Body of pancreas (tissue), 4 donors: ENCODE data around the gene ITGA4. TPM values are rescaled to one million over a fixed set of nuclear protein-coding genes. Genes with fewer than 3 reads are reported as not detected.

ENCODE experiments used
- ATAC-seq: fragments of 150-250 bp; one replicate; pipeline ENCODE4 v1.9.1; 2016
- DNase-seq, 4 donors: peaks; one replicate each; pipeline ENCODE4 v3.0.0-alpha.2; 2019
- H3K27ac ChIP-seq, 4 donors: fragments of 200-600 bp; sonication (generic); 1 replicate in 3 of 4; 2 replicates in 1 of 4; pipeline versions ENCODE4 v1.5.1 to v1.6.1; 2016 to 2019; ENCODE audit warnings: mild to moderate bottlenecking in 1 of 4, mixed read lengths in 1 of 4, moderate library complexity in 1 of 4
- H3K27me3 ChIP-seq, 2 donors: fragments of 200-600 bp; sonication (generic); one replicate each; pipeline ENCODE4 v1.6.0; 2016; ENCODE audit warnings: mild to moderate bottlenecking in 1 of 2
- H3K36me3 ChIP-seq, 2 donors: fragments of 200-600 bp; sonication (generic); replicated peaks in 1 of 2; 2 replicates each; pipeline ENCODE4 v1.5.1; 2016; ENCODE audit warnings: low read depth in 2 of 2; ENCODE audit not compliant: insufficient read depth in 1 of 2
- H3K4me1 ChIP-seq: fragments of 200-600 bp; sonication (generic); one replicate; pipeline ENCODE4 v1.6.0; 2016
- H3K4me3 ChIP-seq, 2 donors: fragments of 200-600 bp; sonication (generic); 1 replicate in 1 of 2; 2 replicates in 1 of 2; pipeline ENCODE4 v1.5.1; 2016 to 2019
- H3K9me3 ChIP-seq, 3 donors: fragments of 200-600 bp; sonication (generic); 1 replicate in 2 of 3; 2 replicates in 1 of 3; pipeline ENCODE4 v1.5.1; 2016
- CTCF ChIP-seq, 7 experiments: fragments of 450-650 bp in 4 of 7; fragments of 200-600 bp in 3 of 7; sonication (generic) in 3 of 7; IDR thresholded peaks; one replicate each; pipeline ENCODE4 v1.5.1; 2016 to 2019; ENCODE audit warnings: antibody characterized with exemption in 7 of 7
- POLR2A ChIP-seq, 3 donors: fragments of 450-650 bp; IDR thresholded peaks; one replicate each; pipeline ENCODE4 v1.6.1; 2016; ENCODE audit warnings: antibody characterized with exemption in 3 of 3, mild to moderate bottlenecking in 2 of 3
- WGBS, 2 donors: methylation state at CpG; one replicate each; pipeline ENCODE4 v1.1.5; 2017; 5-methylcytosine and 5-hydroxymethylcytosine counted together
- intact Hi-C: fragments of 100-400 bp; cut with DNase I; formaldehyde crosslinking; loops from one replicate; pipeline ENCODE4 v1.15.1; 2023
- total RNA-seq, 2 donors: library from RNA; depleted of rRNA; stranded (reverse); fragments of >200 nt; gene quantifications; one replicate each; pipeline ENCODE4 v1.1.0, GENCODE V29; 2016

ITGA4 gene
- total RNA-seq, 2 donors from 2014 or later, result 3.4 to 4.3 TPM

GRCh38 chr2:181456660-181457120 lies 496 bp upstream of the ITGA4 start:
- WGBS, 2 donors, result 5 to 16% methylated on average over 17 of the region's 17 CpGs
- peak overlapping the region in 1 of 4 donors; percentile 49 for H3K27ac ChIP-seq
- intact Hi-C loops, result no loop called here

GRCh38 chr2:181457741-181458425 lies 697 bp downstream of the ITGA4 start:
- Histone ChIP-seq H3K9me3 (no peaks in the 10 kb centered on the region), H3K4me3 (peak overlapping the region in 1 of 2 donors; percentile 10), H3K27ac (peak overlapping the region in 1 of 4 donors; percentile 49), H3K27me3 (peaks cover 0 to 18% of the 10 kb centered on the region in 2 donors), H3K4me1 (peaks cover 17% of the 10 kb centered on the region), H3K36me3 (no peaks in the 10 kb centered on the region)
- DNase-seq (peak; percentile 10 to 26 (median 17)), ATAC-seq (peak; percentile 28)
- TF ChIP-seq POLR2A (IDR thresholded peaks at IDR 0.05) (no peak), CTCF (IDR thresholded peaks at IDR 0.05) (no peak)
- 2 to 3% methylated on average over 26 to 45 of the region's 45 CpGs for WGBS, 2 donors
- intact Hi-C loops, result no loop called here

More at GRCh38 chr2:181456660-181457120, 496 bp upstream of the ITGA4 start:
- DNase-seq (peak; percentile 13 to 61 (median 20)), ATAC-seq (peak; percentile 49)
- TF ChIP-seq CTCF (IDR thresholded peaks at IDR 0.05) (no peak), POLR2A (IDR thresholded peaks at IDR 0.05) (no peak)
- peak overlapping the region in 1 of 2 donors; percentile 10 for H3K4me3 ChIP-seq
- peaks cover 0 to 18% of the 10 kb centered on the region in 2 donors for H3K27me3 ChIP-seq
- H3K4me1 ChIP-seq, result peaks cover 17% of the 10 kb centered on the region
- no peaks in the 10 kb centered on the region for H3K9me3 ChIP-seq
- no peaks in the 10 kb centered on the region for H3K36me3 ChIP-seq

GRCh38 chr2:181458871-181459270 lies 1.7 kb downstream of the ITGA4 start:
- DNase-seq, result no peak
- no peak overlapping the region for H3K27ac ChIP-seq
- H3K27me3 ChIP-seq, result peaks cover 0 to 18% of the 10 kb centered on the region in 2 donors
- intact Hi-C loops, result no loop called here
- H3K4me3 ChIP-seq, result no peak overlapping the region
- H3K9me3 ChIP-seq, result no peaks in the 10 kb centered on the region
- ATAC-seq, result no peak
- TF ChIP-seq CTCF (IDR thresholded peaks at IDR 0.05) (no peak), POLR2A (IDR thresholded peaks at IDR 0.05) (no peak)
- H3K36me3 ChIP-seq, result no peaks in the 10 kb centered on the region
- WGBS, 2 donors, result 53 to 62% methylated on average over 2 of the region's 2 CpGs
- peaks cover 17% of the 10 kb centered on the region for H3K4me1 ChIP-seq

- DNase-seq, result no peak
- Histone ChIP-seq H3K36me3 (no peaks in the 10 kb centered on the region), H3K4me3 (no peak overlapping the region), H3K27ac (no peak overlapping the region), H3K27me3 (peaks cover 0 to 18% of the 10 kb centered on the region in 2 donors), H3K4me1 (peaks cover 17% of the 10 kb centered on the region), H3K9me3 (no peaks in the 10 kb centered on the region)
- no peak for TF ChIP-seq CTCF (IDR thresholded peaks at IDR 0.05)
- intact Hi-C loops, result loop anchor here (10.0 kb wide), 1 partner anchor 1335 kb away; no protein-coding TSS in a partner anchor
- 17 to 21% methylated on average over 1 of the region's 1 CpG for WGBS, 2 donors
- ATAC-seq, result no peak
These were observed 2.4 kb downstream of the ITGA4 start for GRCh38 chr2:181459621-181460021.
